DOHH2 (cell line): ENCODE data around the gene EML4.

Experiments
- H3F3A ChIP-seq: fragments of 200-600 bp; sonication (generic), shearing (Covaris generic); 2 replicates; pipeline ENCODE4 v1.6.0; 2016; ENCODE audit warnings: antibody characterized with exemption, mild to moderate bottlenecking; ENCODE audit not compliant: control insufficient read depth, insufficient read depth
- H3K27ac ChIP-seq: fragments of 200-600 bp; sonication (generic); 2 replicates; pipeline ENCODE4 v1.5.1; 2014; ENCODE audit warnings: low read depth, mild to moderate bottlenecking, low read length, moderate library complexity
- H3K27me3 ChIP-seq: fragments of 200-600 bp; sonication (generic); 2 replicates; pipeline ENCODE4 v1.6.1; 2014; ENCODE audit warnings: mild to moderate bottlenecking, low read length, mixed read lengths; ENCODE audit not compliant: control insufficient read depth
- H3K36me3 ChIP-seq: fragments of 200-600 bp; sonication (generic); 2 replicates; pipeline ENCODE4 v1.6.1; 2014; ENCODE audit warnings: mild to moderate bottlenecking, low read length, moderate library complexity, mixed read lengths; ENCODE audit not compliant: control insufficient read depth
- H3K4me1 ChIP-seq: fragments of 200-600 bp; sonication (generic); 2 replicates; pipeline ENCODE4 v1.6.1; 2014; ENCODE audit warnings: mild to moderate bottlenecking, low read length, mixed read lengths; ENCODE audit not compliant: control insufficient read depth
- H3K4me2 ChIP-seq: fragments of 200-600 bp; sonication (generic); 2 replicates; pipeline ENCODE4 v1.6.0; 2014; ENCODE audit warnings: mild to moderate bottlenecking, low read length, moderate library complexity
- H3K4me3 ChIP-seq: fragments of 200-600 bp; sonication (generic); 2 replicates; pipeline ENCODE4 v1.5.1; 2014; ENCODE audit warnings: mild to moderate bottlenecking, low read length, mixed read lengths
- H3K79me2 ChIP-seq: fragments of 200-600 bp; sonication (generic); 2 replicates; pipeline ENCODE4 v1.6.1; 2014; ENCODE audit warnings: mild to moderate bottlenecking, low read length, mixed read lengths; ENCODE audit not compliant: control insufficient read depth
- H3K9me2 ChIP-seq: fragments of 200-600 bp; sonication (generic); replicated peaks from 2 replicates; pipeline ENCODE4 v1.6.1; 2014; ENCODE audit warnings: mild to moderate bottlenecking, low read length, mixed read lengths; ENCODE audit not compliant: control insufficient read depth
- H3K9me3 ChIP-seq: fragments of 200-600 bp; sonication (generic); 2 replicates; pipeline ENCODE4 v1.6.1; 2014; ENCODE audit warnings: antibody characterized with exemption, low read length, mixed read lengths; ENCODE audit not compliant: control insufficient read depth, insufficient read depth
- H4K20me1 ChIP-seq: fragments of 200-600 bp; sonication (generic); 2 replicates; pipeline ENCODE4 v1.6.0; 2014; ENCODE audit warnings: low read depth, mild to moderate bottlenecking, antibody characterized with exemption, low read length, moderate library complexity; ENCODE audit not compliant: control insufficient read depth, insufficient read depth
- EZH2phosphoT487 ChIP-seq: fragments of 200-600 bp; sonication (generic); IDR thresholded peaks from 2 replicates; pipeline ENCODE4 v1.6.1; 2017; ENCODE audit warnings: borderline replicate concordance, mild to moderate bottlenecking, antibody characterized with exemption, low read length, moderate library complexity, mixed read lengths
- TF ChIP-seq, protein P1 (sequence below): fragments of 200-600 bp; sonication (generic); IDR thresholded peaks from one replicate; pipeline ENCODE4 v1.5.1; 2014; ENCODE audit warnings: antibody characterized with exemption, mild to moderate bottlenecking, low read depth, low read length; ENCODE audit not compliant: poor library complexity, severe bottlenecking

EML4 gene

DNA sequence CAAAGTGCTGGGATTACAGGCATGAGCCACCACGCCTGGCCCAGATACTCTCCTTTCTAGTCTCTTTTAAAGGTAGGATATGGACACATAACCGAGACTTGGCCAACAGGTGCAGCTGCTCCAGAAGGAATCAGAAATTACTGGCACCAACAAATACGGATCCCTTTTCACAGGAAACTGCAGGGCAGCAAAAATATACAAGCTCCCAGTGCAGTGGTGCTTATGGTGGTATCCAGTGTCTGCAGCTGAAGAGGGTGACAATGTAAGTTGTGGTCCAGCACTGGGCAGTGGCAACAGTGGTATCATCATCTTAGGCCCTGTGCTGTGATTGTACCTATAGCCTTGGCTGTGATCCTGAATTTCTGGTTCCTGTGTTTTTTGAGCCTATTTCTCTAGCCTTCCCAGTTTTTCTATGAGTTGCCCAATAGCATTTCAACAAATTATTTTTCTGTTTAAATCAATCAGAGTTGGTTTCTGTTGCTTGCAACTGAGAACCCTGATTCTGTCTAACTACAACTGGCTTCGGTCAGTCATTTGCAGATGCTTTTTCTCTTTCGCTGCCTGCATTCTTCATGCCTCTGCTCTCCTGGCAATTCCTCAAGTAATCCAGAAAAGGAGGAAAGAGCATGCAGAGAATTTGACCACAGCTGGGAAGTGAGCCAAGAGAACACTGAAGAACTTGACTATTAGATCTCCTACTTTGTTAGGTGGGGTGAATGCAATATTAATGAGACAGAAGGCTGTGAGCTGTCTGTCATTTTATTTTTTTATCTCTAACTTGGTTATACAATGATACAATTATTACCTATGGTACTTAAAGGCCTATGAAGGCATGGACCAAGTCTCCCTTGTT, 30.8 kb upstream of the EML4 start:
- H3K79me2 ChIP-seq = no peaks in the 10 kb centered on the region
- no peak overlapping the region for H3K4me2 ChIP-seq
- H3K4me3 ChIP-seq = no peak overlapping the region
- H3K9me2 ChIP-seq = no peaks in the 10 kb centered on the region
- H4K20me1 ChIP-seq = no peaks in the 10 kb centered on the region
- no peak overlapping the region for H3K27ac ChIP-seq
- H3K4me1 ChIP-seq = peaks cover 17% of the 10 kb centered on the region
- no peaks in the 10 kb centered on the region for H3K9me3 ChIP-seq
- no peaks in the 10 kb centered on the region for H3K36me3 ChIP-seq
- H3K27me3 ChIP-seq = peaks cover 39% of the 10 kb centered on the region
- TF ChIP-seq, protein P1, sequence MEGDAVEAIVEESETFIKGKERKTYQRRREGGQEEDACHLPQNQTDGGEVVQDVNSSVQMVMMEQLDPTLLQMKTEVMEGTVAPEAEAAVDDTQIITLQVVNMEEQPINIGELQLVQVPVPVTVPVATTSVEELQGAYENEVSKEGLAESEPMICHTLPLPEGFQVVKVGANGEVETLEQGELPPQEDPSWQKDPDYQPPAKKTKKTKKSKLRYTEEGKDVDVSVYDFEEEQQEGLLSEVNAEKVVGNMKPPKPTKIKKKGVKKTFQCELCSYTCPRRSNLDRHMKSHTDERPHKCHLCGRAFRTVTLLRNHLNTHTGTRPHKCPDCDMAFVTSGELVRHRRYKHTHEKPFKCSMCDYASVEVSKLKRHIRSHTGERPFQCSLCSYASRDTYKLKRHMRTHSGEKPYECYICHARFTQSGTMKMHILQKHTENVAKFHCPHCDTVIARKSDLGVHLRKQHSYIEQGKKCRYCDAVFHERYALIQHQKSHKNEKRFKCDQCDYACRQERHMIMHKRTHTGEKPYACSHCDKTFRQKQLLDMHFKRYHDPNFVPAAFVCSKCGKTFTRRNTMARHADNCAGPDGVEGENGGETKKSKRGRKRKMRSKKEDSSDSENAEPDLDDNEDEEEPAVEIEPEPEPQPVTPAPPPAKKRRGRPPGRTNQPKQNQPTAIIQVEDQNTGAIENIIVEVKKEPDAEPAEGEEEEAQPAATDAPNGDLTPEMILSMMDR = no peak
- TF ChIP-seq EZH2phosphoT487 = no peak
- H3F3A ChIP-seq = no peaks in the 10 kb centered on the region

DNA sequence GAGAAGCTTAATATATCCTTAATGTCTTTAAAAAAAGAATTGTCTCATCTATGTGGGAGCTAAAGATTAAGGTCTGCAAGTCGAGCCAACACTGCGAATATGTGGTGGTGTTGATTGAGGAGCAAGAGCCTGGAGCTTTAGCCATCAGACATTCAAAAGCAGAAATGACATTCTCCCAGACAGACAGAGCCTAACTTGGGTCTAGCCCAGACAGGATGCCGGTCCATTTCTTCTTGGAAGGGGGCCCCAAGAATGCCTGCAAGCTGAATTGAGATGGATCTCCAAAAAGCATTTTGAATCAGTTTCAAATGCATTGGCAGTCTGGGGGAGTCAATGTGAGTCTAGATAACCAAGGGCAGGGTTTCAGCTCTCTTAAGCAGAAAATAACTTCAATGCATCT, 30.1 kb upstream of the EML4 start:
- no peak overlapping the region for H3K4me3 ChIP-seq
- H3K4me1 ChIP-seq = peaks cover 13% of the 10 kb centered on the region
- H4K20me1 ChIP-seq = no peaks in the 10 kb centered on the region
- peaks cover 35% of the 10 kb centered on the region for H3K27me3 ChIP-seq
- no peak overlapping the region for H3K4me2 ChIP-seq
- H3K9me3 ChIP-seq = no peaks in the 10 kb centered on the region
- no peaks in the 10 kb centered on the region for H3K36me3 ChIP-seq
- no peaks in the 10 kb centered on the region for H3K79me2 ChIP-seq
- no peaks in the 10 kb centered on the region for H3K9me2 ChIP-seq
- no peak for TF ChIP-seq EZH2phosphoT487
- TF ChIP-seq, protein P1 = no peak
- H3F3A ChIP-seq = no peaks in the 10 kb centered on the region
- no peak overlapping the region for H3K27ac ChIP-seq

DNA sequence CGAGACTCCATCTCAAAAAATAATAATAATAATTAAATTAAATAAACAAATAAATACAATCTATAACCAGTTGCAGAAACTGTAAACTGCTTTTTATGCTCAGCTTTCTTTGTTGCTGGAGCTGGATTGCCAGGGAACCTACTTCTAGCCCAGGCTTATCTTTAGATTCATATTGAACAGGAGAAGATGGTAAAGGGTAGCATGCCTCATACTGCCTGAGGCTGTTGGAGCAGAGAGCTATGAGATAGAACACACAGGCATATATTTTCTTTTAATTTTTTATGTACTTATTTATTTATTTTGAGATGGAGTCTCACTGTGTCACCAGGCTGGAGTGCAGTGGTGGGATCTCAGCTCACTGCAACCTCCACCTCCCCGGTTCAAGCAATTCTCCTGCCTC, 28.7 kb upstream of the EML4 start:
- Histone ChIP-seq H3K79me2 (no peaks in the 10 kb centered on the region), H3K4me2 (no peak overlapping the region), H4K20me1 (no peaks in the 10 kb centered on the region), H3K4me3 (no peak overlapping the region), H3K4me1 (peaks cover 13% of the 10 kb centered on the region), H3K27ac (no peak overlapping the region), H3K36me3 (no peaks in the 10 kb centered on the region), H3K9me2 (no peaks in the 10 kb centered on the region), H3K9me3 (no peaks in the 10 kb centered on the region), H3K27me3 (peaks cover 32% of the 10 kb centered on the region), H3F3A (no peaks in the 10 kb centered on the region)
- TF ChIP-seq EZH2phosphoT487 = no peak
- TF ChIP-seq, protein P1 = no peak
